OCI-LY7 (cell line): ENCODE results near the gene LAMB3.

ENCODE experiments used
- EZH2phosphoT487 ChIP-seq: fragments of 200-600 bp; sonication (generic); IDR thresholded peaks from 2 replicates; pipeline ENCODE4 v1.6.1; 2018; ENCODE audit warnings: low read depth, borderline replicate concordance, mild to moderate bottlenecking, mixed run types, antibody characterized with exemption, low read length, moderate library complexity, mixed read lengths
- TF ChIP-seq, protein P1 (sequence below): fragments of 200-600 bp; sonication (generic); conservative IDR thresholded peaks from 2 replicates; pipeline ENCODE4 v1.5.1; 2014; ENCODE audit warnings: mild to moderate bottlenecking, antibody characterized with exemption, low read length, moderate library complexity, mixed read lengths

DNA sequence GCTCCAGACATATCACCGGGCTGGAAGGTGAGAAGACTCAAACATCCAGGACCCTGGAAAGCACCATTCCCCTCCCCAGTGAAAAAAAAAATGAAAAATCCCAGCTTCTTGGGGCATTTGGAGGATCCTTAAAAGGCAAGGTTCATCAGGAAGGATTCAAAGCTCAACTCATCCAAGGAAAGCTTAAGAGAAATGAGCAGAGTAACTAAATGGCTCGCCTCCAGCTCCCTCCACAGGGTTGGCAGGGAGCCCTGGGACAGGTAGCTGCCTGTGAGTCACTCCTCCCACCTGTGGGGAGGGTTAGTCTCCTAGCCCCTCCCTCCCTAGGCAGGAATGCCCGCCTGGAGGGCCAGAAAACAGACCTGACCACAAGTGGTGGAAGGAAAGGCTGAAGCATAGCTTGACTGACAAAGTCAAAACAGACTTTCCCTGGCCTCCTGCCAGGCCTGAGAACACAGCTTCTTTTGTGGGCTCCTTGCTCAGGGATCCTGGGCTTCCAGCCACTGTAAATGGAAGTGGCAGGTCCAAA is 712 bp upstream of the LAMB3 start:
- TF ChIP-seq, protein P1, sequence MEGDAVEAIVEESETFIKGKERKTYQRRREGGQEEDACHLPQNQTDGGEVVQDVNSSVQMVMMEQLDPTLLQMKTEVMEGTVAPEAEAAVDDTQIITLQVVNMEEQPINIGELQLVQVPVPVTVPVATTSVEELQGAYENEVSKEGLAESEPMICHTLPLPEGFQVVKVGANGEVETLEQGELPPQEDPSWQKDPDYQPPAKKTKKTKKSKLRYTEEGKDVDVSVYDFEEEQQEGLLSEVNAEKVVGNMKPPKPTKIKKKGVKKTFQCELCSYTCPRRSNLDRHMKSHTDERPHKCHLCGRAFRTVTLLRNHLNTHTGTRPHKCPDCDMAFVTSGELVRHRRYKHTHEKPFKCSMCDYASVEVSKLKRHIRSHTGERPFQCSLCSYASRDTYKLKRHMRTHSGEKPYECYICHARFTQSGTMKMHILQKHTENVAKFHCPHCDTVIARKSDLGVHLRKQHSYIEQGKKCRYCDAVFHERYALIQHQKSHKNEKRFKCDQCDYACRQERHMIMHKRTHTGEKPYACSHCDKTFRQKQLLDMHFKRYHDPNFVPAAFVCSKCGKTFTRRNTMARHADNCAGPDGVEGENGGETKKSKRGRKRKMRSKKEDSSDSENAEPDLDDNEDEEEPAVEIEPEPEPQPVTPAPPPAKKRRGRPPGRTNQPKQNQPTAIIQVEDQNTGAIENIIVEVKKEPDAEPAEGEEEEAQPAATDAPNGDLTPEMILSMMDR: no peak
- no peak for TF ChIP-seq EZH2phosphoT487
